ENCODE data around the gene OSGIN1.

The OSGIN1 gene

GRCh38 chr16:83969771-83970429 lies 16.9 kb downstream of the OSGIN1 start:
- DNase-seq = no peak

- DNase-seq = no peak
Measured at GRCh38 chr16:83970430-83970815, 17.4 kb downstream of the OSGIN1 start.

- DNase-seq = no peak
Measured at GRCh38 chr16:83971165-83972130, 18.4 kb downstream of the OSGIN1 start.

- no peak for DNase-seq
Measured at GRCh38 chr16:83972256-83973008, 19.4 kb downstream of the OSGIN1 start.

- DNase-seq = no peak
Measured at GRCh38 chr16:83973077-83973476, 20.0 kb downstream of the OSGIN1 start.

- no peak for DNase-seq
Measured at GRCh38 chr16:83973581-83974385, 20.7 kb downstream of the OSGIN1 start.

- DNase-seq = peak in 2 of 51 donors; percentile 26 to 37
Measured at GRCh38 chr16:83974475-83974874, 21.4 kb downstream of the OSGIN1 start.

GRCh38 chr16:83975590-83976260 lies 22.7 kb downstream of the OSGIN1 start:
- no peak for DNase-seq

GRCh38 chr16:83977056-83977815 lies 24.2 kb downstream of the OSGIN1 start:
- DNase-seq = no peak

- no peak for DNase-seq
Measured at GRCh38 chr16:83978401-83978904, 25.4 kb downstream of the OSGIN1 start.

GRCh38 chr16:83979441-83979840 lies 26.4 kb downstream of the OSGIN1 start:
- no peak for DNase-seq

- DNase-seq = no peak
Measured at GRCh38 chr16:83980794-83981193, 27.8 kb downstream of the OSGIN1 start.

GRCh38 chr16:83981799-83982198 lies 28.8 kb downstream of the OSGIN1 start:
- DNase-seq = no peak

GRCh38 chr16:83983491-83983890 lies 30.5 kb downstream of the OSGIN1 start:
- DNase-seq = peak in 1 of 51 donors; percentile 38

GRCh38 chr16:83989300-83989699 lies 36.3 kb downstream of the OSGIN1 start:
- no peak for DNase-seq

- DNase-seq = no peak
Measured at GRCh38 chr16:83990492-83990891, 37.5 kb downstream of the OSGIN1 start.

- peak in 26 of 51 donors; percentile 17 to 64 (median 45) for DNase-seq
Measured at GRCh38 chr16:83992624-83993023, 39.6 kb downstream of the OSGIN1 start.

- DNase-seq = no peak
Measured at GRCh38 chr16:83994087-83994486, 41.0 kb downstream of the OSGIN1 start.

GRCh38 chr16:83994703-83995102 lies 41.7 kb downstream of the OSGIN1 start:
- DNase-seq = no peak

All from hypothalamus (tissue), 51 donors.